Activated naive CD4-positive, alpha-beta T cell treated with Interleukin-2 at 50 U/mL for 16 hours (primary cell): ENCODE results near the gene TTC34.
"Not testable (repeated sequence)": the region's sequence is repeated elsewhere in the genome, so short reads cannot be mapped to it uniquely, and the experiment has no call there.

Experiments
- DNase-seq: peaks from one replicate; pipeline ENCODE4 v3.0.0-alpha.2; 2020

The TTC34 gene

GRCh38 chr1:2810899-2811532 is 9.5 kb upstream of the TTC34 start:
- DNase-seq: no peak

- DNase-seq: no peak
Measured at GRCh38 chr1:2810281-2810680, 8.8 kb upstream of the TTC34 start.

- DNase-seq: no peak
Measured at GRCh38 chr1:2809656-2810055, 8.2 kb upstream of the TTC34 start.

- DNase-seq: no peak
Measured at GRCh38 chr1:2808831-2809605, 7.5 kb upstream of the TTC34 start.

GRCh38 chr1:2808386-2808705 is 6.9 kb upstream of the TTC34 start:
- no peak for DNase-seq

GRCh38 chr1:2807678-2808385 is 6.3 kb upstream of the TTC34 start:
- no peak for DNase-seq

- DNase-seq: no peak
Measured at GRCh38 chr1:2807036-2807435, 5.5 kb upstream of the TTC34 start.

- DNase-seq: no peak
Measured at GRCh38 chr1:2806591-2806990, 5.1 kb upstream of the TTC34 start.

- no peak for DNase-seq
Measured at GRCh38 chr1:2805801-2806430, 4.4 kb upstream of the TTC34 start.

- DNase-seq: no peak
Measured at GRCh38 chr1:2804628-2805351, 3.3 kb upstream of the TTC34 start.

GRCh38 chr1:2803931-2804627 is 2.6 kb upstream of the TTC34 start:
- no peak for DNase-seq

GRCh38 chr1:2803086-2803930 is 1.8 kb upstream of the TTC34 start:
- no peak for DNase-seq

GRCh38 chr1:2802421-2802961 is 998 bp upstream of the TTC34 start:
- no peak for DNase-seq

GRCh38 chr1:2801046-2801445 is 447 bp downstream of the TTC34 start:
- DNase-seq: no peak

GRCh38 chr1:2800664-2801045 is 838 bp downstream of the TTC34 start:
- DNase-seq: no peak

GRCh38 chr1:2799811-2800663 is 1.5 kb downstream of the TTC34 start:
- DNase-seq: no peak

- DNase-seq: not testable (repeated sequence)
Measured at GRCh38 chr1:2798958-2799357, 2.5 kb downstream of the TTC34 start.

- no peak for DNase-seq
Measured at GRCh38 chr1:2797741-2798016, 3.8 kb downstream of the TTC34 start.

GRCh38 chr1:2796890-2797740 is 4.4 kb downstream of the TTC34 start:
- no peak for DNase-seq
